ENCODE results near the gene FAM171A2.
"Not testable (repeated sequence)": the region's sequence is repeated elsewhere in the genome, so short reads cannot be mapped to it uniquely, and the experiment has no call there.

FAM171A2 gene

DNA sequence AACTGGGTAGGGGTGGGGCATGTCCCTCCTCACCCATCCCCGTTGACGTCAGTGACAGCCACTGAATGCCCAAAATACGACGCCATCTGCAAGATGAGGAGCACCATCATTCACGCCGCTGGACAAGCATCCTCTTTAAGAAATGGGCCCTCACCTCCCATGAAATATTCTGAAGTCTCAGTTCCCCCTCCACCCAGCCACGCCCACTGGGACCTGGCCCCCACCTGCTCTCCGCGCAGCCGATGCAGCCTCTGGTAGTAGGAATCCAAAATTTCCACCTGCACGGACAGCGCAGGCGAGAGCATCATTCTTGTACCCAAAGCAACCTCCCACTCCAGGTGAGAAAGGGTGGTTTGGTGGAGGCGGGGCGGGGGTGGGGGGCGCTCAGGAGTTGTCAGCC is 20.2 kb upstream of the FAM171A2 start:
- no peak for DNase-seq (ENCODE audit: low read depth in 2 of 2, low spot score in 1 of 2)

DNA sequence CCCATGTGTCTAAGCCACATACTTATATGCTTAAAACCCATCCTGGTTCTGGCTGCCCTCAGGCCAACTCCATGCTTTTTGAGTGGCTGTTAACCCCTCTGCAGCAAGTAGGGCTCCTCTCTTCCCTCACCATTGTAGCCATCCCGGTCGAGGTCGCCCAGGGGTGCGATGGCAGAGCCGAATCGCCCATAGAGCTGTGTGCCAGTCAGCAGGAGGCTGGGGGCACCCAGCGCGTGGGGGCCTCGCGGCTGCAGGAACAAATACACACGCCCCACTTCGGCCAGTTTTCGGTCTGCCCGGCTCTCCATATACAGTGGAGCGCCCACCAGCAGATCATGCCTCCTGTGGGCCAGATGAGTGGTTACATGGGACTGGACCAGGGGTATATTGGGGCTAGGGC is 19.7 kb upstream of the FAM171A2 start:
- no peak for DNase-seq (ENCODE audit: low read depth in 2 of 2, low spot score in 1 of 2)

GRCh38 chr17:44382917-44383316 is 19.3 kb upstream of the FAM171A2 start:
- no peak for DNase-seq (ENCODE audit: low read depth in 2 of 2, low spot score in 1 of 2)

GRCh38 chr17:44381810-44382305 is 18.2 kb upstream of the FAM171A2 start:
- DNase-seq (ENCODE audit: low read depth in 2 of 2, low spot score in 1 of 2) = no peak

DNA sequence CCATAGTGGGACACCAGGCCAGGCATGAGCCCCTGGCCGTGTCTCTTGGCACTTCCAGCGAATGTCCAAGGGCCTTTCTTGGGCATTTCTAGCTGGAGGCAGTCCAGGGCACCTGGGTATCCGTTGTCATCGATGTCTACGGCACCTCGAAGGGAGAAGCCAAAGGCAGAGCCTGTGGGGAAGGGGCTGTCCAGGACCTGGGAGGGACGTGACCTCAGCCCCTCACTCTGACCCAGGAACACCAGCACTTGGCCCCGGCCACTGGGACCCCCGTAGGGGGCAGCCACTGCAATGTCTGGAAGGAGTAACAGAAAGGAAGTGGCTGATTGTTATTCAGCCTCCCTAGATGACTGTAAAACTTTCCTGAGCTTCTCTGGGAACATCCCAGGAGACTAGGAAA is 17.1 kb upstream of the FAM171A2 start:
- no peak for DNase-seq (ENCODE audit: low read depth in 2 of 2, low spot score in 1 of 2)

GRCh38 chr17:44379887-44380286 is 16.2 kb upstream of the FAM171A2 start:
- no peak for DNase-seq (ENCODE audit: low read depth in 2 of 2, low spot score in 1 of 2)

DNA sequence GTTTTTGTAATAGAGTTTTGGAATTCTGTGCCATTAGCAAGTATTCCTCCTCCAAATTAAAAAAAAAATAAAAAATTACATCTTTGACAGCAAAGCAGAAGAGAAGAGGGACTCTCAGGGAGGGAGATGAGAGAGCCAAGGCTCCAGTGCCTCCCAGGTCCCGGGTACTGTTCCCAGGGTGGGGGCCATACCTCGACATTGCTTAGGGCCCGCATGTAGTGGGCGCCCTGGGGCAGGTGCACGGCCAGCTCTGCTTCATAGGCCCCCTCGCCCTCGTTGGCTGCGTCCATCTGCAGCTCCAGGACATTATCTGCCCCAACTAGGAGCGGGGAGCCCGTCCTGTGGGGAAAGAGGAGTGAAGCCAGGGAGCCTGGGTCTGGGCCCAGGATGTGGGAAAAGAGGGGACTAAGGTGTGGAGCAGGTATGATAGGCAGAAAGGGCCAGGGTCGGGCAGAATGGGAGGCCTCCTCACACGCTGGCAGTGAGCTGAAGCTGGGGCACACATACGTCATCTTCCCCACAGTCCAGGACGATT is 14.6 kb upstream of the FAM171A2 start:
- DNase-seq (ENCODE audit: low read depth in 2 of 2, low spot score in 1 of 2) = no peak

DNA sequence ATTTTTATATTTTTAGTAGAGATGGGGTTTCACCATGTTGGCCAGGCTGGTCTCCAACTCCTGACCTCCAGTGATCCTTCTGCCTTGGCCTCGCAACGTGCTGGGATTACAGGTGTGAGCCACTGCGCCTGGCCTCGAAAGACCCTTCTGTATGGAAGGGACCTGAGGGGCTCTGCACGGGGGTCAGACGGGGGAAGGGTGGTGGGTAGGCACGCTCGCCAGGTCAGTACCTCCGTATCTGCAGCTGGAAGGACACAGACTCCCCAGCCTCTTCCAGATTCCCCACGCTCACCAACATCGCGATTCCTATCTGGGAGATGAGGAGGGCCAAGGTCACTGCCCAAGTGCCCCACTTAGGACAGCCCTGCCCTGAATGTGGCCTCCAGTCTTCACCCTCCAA is 13.1 kb upstream of the FAM171A2 start:
- no peak for DNase-seq (ENCODE audit: low read depth in 2 of 2, low spot score in 1 of 2)

GRCh38 chr17:44376124-44376523 is 12.5 kb upstream of the FAM171A2 start:
- no peak for DNase-seq (ENCODE audit: low read depth in 2 of 2, low spot score in 1 of 2)

GRCh38 chr17:44375196-44376017 is 11.8 kb upstream of the FAM171A2 start:
- no peak for DNase-seq (ENCODE audit: low read depth in 2 of 2, low spot score in 1 of 2)

- DNase-seq (ENCODE audit: low read depth in 2 of 2, low spot score in 1 of 2) = no peak
Observed at GRCh38 chr17:44374306-44375195, 10.9 kb upstream of the FAM171A2 start.

- no peak for DNase-seq (ENCODE audit: low read depth in 2 of 2, low spot score in 1 of 2)
Observed at GRCh38 chr17:44372036-44372435, 8.4 kb upstream of the FAM171A2 start.

DNA sequence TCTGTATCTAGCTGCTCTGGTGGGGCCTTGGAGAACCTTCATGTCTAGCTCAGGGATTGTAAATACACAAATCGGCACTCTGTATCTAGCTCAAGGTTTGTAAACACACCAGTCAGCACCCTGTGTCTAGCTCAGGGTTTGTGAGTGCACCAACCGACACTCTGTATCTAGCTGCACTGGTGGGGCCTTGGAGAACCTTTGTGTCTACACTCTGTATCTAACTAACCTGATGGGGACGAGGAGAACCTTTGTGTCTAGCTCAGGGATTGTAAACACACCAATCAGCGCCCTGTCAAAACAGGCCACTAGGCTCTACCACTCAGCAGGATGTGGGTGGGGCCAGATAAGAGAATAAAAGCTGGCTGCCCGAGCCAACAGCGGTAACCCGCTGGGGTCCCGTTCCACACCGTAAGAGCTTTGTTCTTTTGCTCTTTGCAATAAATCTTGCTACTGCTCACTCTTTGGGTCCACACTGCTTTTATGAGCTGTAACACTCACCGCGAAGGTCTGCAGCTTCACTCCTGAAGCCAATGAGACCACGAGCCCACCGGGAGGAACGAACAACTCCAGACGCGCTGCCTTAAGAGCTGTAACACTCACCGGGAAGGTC is 5.9 kb upstream of the FAM171A2 start:
- DNase-seq (ENCODE audit: low read depth in 2 of 2, low spot score in 1 of 2) = not testable (repeated sequence)

GRCh38 chr17:44368391-44369243 is 5.0 kb upstream of the FAM171A2 start:
- not testable (repeated sequence) for DNase-seq (ENCODE audit: low read depth in 2 of 2, low spot score in 1 of 2)

DNA sequence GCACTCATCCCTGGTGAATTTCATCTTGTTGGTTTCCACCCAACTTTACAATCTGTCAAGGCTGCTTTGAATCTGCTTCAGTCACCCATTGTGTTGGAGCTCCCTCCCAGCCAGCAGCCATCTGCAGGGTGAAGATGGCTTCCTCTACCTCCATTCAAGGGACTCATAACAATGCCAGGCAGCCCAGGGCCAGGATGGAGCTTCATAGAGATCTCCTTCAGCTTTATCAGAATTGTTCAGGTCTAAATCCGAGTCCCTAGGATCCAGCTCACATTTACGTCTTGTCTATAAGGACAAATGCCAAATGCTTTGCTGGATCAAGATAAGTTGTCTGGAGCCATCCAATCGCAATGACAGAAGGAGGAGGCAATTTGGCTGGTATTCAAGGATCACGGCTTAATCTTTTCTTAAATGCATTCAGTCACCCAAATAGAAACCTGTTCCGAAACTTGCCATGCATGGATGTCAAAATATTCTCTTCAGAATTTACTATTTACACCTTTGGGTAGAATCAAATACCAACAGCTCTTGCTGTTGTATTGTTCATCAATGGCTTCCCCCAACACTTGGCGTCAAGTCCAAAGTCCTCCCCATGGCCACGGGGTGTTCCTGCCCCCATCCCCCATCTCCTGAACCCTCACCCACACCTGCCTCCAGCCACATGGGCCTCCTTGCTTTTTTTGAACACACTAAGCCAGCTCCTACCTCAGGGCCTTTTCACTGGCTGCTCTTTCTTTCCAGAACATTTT is 3.8 kb upstream of the FAM171A2 start:
- DNase-seq (ENCODE audit: low read depth in 2 of 2, low spot score in 1 of 2) = no peak

GRCh38 chr17:44365051-44365450 is 1.4 kb upstream of the FAM171A2 start:
- not testable (repeated sequence) for DNase-seq (ENCODE audit: low read depth in 2 of 2, low spot score in 1 of 2)

DNA sequence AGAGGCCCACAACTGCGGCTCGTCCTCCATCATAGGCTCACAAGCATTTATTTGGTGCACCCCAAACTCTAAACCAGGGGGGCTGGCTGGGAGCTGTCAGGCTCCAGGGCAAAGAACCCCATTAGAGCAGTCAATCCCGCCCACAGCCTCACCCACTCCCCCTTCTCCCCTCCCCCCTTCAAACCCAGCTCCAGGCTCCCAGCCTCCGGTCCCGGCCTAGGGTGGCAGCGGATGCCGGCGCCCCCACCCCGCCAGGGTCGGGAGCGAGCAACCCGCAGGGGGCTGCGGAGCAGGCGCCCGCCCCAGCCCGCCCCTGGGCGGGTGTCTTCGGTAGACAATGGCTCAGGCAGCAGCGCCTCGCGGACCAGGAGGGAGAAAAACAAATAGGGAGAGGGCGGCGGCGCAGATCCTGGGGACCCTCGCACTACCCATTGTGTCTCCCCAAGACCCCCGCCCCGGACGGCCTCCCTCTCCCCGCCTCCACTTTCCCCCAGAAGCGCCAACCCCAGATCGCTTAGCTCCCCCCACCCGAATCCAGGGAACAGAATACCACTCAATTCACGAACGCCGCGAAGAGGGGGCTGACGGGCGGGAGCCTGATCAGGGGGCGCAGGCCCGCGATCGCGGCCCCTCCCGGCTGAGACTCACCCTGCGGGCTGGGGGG is 572 bp downstream of the FAM171A2 start:
- DNase-seq (ENCODE audit: low read depth in 2 of 2, low spot score in 1 of 2) = no peak

DNA sequence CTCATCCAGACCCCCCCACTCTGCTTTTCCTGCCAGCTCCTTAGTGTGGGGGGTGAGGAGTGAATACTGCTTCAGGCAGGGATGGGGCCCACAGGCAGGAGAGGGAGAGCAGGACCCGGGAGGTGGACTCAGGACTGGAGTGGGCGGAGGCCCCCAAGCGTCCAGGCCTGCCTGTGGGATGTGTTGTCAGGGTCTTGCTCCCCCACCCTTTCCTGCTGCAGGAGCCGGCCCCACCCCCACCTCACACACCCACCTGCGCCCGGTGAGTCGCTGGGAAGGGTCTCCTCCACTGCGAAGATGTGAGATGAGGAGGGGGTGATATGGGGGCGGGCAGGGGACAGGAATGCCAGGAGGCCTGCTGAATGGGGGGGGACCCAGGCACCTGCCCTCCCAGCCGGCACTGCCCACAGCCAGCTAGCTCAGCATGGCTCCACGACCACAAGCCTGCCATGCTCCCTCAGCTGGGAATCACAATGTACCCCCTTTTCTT is 1.1 kb downstream of the FAM171A2 start:
- DNase-seq (ENCODE audit: low read depth in 2 of 2, low spot score in 1 of 2) = no peak
